Endothelial cell of umbilical vein (primary cell): ENCODE measurements around the gene PRKAR1B. TPM values are rescaled to one million over a fixed set of nuclear protein-coding genes. Genes with fewer than 3 reads are reported as not detected.

Experiments
- BruUV-seq: library from RNA; stranded (reverse); fragments of 400-500 nt; replicated peaks from 2 replicates; lab custom pipeline; 2021; lab: Mats Ljungman, UMichigan
- CTCF ChIA-PET: fragments of 300-600, 350-600 bp; sonication (Branson Sonifier 250); formaldehyde crosslinking; loops from one replicate; lab custom pipeline; 2021; ENCODE audit warnings: antibody characterized with exemption, inconsistent platforms; lab: Charles Lee
- POLR2A ChIA-PET: fragments of 300-600, 350-600 bp; sonication (Branson Sonifier 250); formaldehyde crosslinking; loops from one replicate; lab custom pipeline; 2021; ENCODE audit warnings: antibody characterized with exemption, inconsistent platforms; lab: Charles Lee
- DNase-seq: peaks from one replicate; pipeline ENCODE4 v3.0.0-alpha.2; 2011; ENCODE audit warnings: low read depth, low spot score
- FAIRE-seq: peaks from 2 replicates; lab custom pipeline; 2011; peaks lifted over from hg19 to GRCh38; lab: Jason Lieb, UNC
- H2AFZ ChIP-seq: 2 replicates; pipeline ENCODE4 v1.6.0; 2012; ENCODE audit warnings: low read depth, low read length, control low read depth, inconsistent platforms
- H3K27ac ChIP-seq: 2 replicates; pipeline ENCODE4 v1.5.1; 2011; ENCODE audit warnings: low read depth, mild to moderate bottlenecking, control low read depth, low read length, moderate library complexity; ENCODE audit not compliant: insufficient read depth
- H3K27me3 ChIP-seq, 2 experiments: 2 replicates each; pipeline versions ENCODE4 v1.6.0 to v1.6.1; 2011; ENCODE audit warnings: low read length in 2 of 2, mixed read lengths in 1 of 2; ENCODE audit not compliant: control insufficient read depth in 2 of 2, insufficient read depth in 2 of 2
- H3K36me3 ChIP-seq, 2 experiments: 2 replicates in 1 of 2; 3 replicates in 1 of 2; pipeline ENCODE4 v1.5.1; 2011; ENCODE audit warnings: low read length in 2 of 2, mild to moderate bottlenecking in 1 of 2, moderate library complexity in 1 of 2; ENCODE audit not compliant: control insufficient read depth in 2 of 2, insufficient read depth in 2 of 2; ENCODE audit errors: extremely low read depth in 1 of 2
- H3K4me1 ChIP-seq: 3 replicates; pipeline ENCODE4 v1.5.1; 2011; ENCODE audit warnings: mild to moderate bottlenecking, low read length; ENCODE audit not compliant: control insufficient read depth, insufficient read depth; ENCODE audit errors: extremely low read depth
- H3K4me2 ChIP-seq: 2 replicates; pipeline ENCODE4 v1.6.1; 2011; ENCODE audit warnings: low read length, control low read depth, mixed read lengths; ENCODE audit not compliant: insufficient read depth
- H3K4me3 ChIP-seq, 3 experiments: fragments of 200-600 bp in 1 of 3; sonication (generic), shearing (Covaris generic) in 1 of 3; replicated peaks in 1 of 3; 2 replicates each; pipeline ENCODE4 v1.5.1; 2011 to 2016; ENCODE audit warnings: control low read depth in 3 of 3, low read length in 3 of 3, mild to moderate bottlenecking in 2 of 3, inconsistent platforms in 1 of 3, low read depth in 1 of 3, moderate library complexity in 1 of 3; ENCODE audit not compliant: insufficient read depth in 1 of 3
- H3K79me2 ChIP-seq: 2 replicates; pipeline ENCODE4 v1.6.0; 2012; ENCODE audit warnings: low read length, inconsistent platforms; ENCODE audit not compliant: control insufficient read depth, insufficient read depth
- H3K9ac ChIP-seq: replicated peaks from 2 replicates; pipeline ENCODE3; 2011; ENCODE audit warnings: low read length, control low read depth; ENCODE audit not compliant: insufficient read depth; ENCODE audit errors: extremely low read depth
- H3K9me1 ChIP-seq: replicated peaks from 3 replicates; pipeline ENCODE4 v1.6.0; 2011; ENCODE audit warnings: mild to moderate bottlenecking, low read length; ENCODE audit not compliant: control insufficient read depth, insufficient read depth; ENCODE audit errors: extremely low read depth
- H3K9me3 ChIP-seq: replicated peaks from 2 replicates; pipeline ENCODE4 v1.5.1; 2012; ENCODE audit warnings: low read length, inconsistent platforms; ENCODE audit not compliant: control insufficient read depth, insufficient read depth
- H4K20me1 ChIP-seq: replicated peaks from 2 replicates; pipeline ENCODE3; 2011; ENCODE audit warnings: mild to moderate bottlenecking, low read length; ENCODE audit not compliant: control insufficient read depth, insufficient read depth; ENCODE audit errors: extremely low read depth
- EZH2 ChIP-seq: IDR thresholded peaks from 2 replicates; pipeline ENCODE4 v1.6.1; 2012; ENCODE audit warnings: borderline replicate concordance, low read depth, mild to moderate bottlenecking, moderate library complexity, low read length, inconsistent platforms; ENCODE audit not compliant: severe bottlenecking
- FOS ChIP-seq: IDR thresholded peaks from 2 replicates; pipeline ENCODE4 v1.6.1; 2011; ENCODE audit warnings: mild to moderate bottlenecking, low read length, moderate library complexity, borderline replicate concordance; ENCODE audit not compliant: insufficient read depth
- JUN ChIP-seq: IDR thresholded peaks from 2 replicates; pipeline ENCODE4 v1.6.1; 2011; ENCODE audit warnings: borderline replicate concordance, low read depth; ENCODE audit not compliant: insufficient read length, insufficient read depth
- POLR2A ChIP-seq: IDR thresholded peaks from 2 replicates; pipeline ENCODE4 v1.6.1; 2012; ENCODE audit warnings: low read depth, mild to moderate bottlenecking, control low read depth, low read length
- POLR2AphosphoS5 ChIP-seq: IDR thresholded peaks from 2 replicates; pipeline ENCODE4 v1.6.1; 2012; ENCODE audit warnings: low read depth, mild to moderate bottlenecking, control low read depth, low read length, moderate library complexity; ENCODE audit not compliant: insufficient read depth
- dilution Hi-C: fragments of 300-500 bp; cut with MboI; formaldehyde crosslinking; loops from one replicate; pipeline ENCODE4 v1.15.0; 2019; ENCODE audit warnings: low sequenced_read_pairs; ENCODE audit not compliant: extremely low pct_ligation_motif_present
- intact Hi-C: fragments of 100-400 bp; cut with micrococcal nuclease; formaldehyde crosslinking; loops from one replicate; pipeline ENCODE4 v1.10.0; 2022
- polyA plus RNA-seq, 4 experiments: library from polyadenylated mRNA; depleted of rRNA in 3 of 4; stranded (reverse) in 3 of 4; unstranded in 1 of 4; fragments of >200 nt; gene quantifications; 2 replicates each; pipeline versions ENCODE4 v1.2.1 to v1.2.3, GENCODE V29; 2011 to 2012; ENCODE audit warnings: missing spikeins in 1 of 4
- total RNA-seq: library from RNA; stranded (reverse); gene quantifications from 2 replicates; pipeline ENCODE4 v1.2.3, GENCODE V29; 2021
- TF ChIP-seq, protein P1 (sequence below), 2 donors: IDR thresholded peaks; 1 replicate in 1 of 2; 2 replicates in 1 of 2; pipeline ENCODE4 v1.5.1; 2011; ENCODE audit warnings: low read length in 2 of 2, mild to moderate bottlenecking in 2 of 2, moderate library complexity in 2 of 2, control low read depth in 1 of 2, inconsistent platforms in 1 of 2, low read depth in 1 of 2; ENCODE audit not compliant: insufficient read depth in 1 of 2; ENCODE audit errors: extremely low read depth in 1 of 2

Gene PRKAR1B
- total and polyA plus RNA-seq, 2 donors (not counting 3 experiments of a cell fraction or from before 2014, with no cell fraction given): 15.4 to 29.2 TPM

DNA sequence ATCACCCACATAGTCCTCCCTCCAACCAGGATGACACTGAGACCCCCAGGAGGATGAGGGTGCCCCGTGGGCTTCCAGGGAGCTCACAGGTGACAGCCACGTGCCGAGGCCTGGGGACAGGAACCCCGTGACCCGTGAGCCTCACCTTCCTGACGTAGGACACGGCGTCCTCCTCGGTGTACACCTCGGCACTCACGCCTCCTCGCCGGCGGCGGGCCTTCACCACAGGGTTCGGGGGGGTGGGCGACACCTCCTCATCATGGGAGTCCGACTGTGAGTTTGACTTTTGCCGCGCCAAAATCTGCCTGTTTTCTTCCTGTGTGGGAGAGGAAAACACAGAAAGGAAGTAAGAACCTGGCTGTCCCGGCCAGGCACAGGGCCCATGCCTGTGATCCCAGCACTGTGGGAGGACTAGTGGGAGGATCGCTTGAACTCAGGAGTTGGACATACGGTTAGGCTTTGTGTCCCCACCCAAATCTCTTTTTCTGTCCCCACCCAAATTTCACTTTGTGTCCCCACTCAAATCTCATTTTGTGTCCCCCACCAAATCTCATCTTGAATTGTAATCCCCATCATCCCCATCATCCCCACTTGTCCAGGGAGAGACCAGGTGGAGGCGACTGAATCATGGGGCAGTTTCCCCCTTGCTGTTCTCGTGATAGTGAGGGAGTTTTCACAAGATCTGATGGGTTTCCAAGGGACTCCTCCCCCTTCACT, 46.5 kb downstream of the PRKAR1B start:
- no peak for TF ChIP-seq POLR2AphosphoS5
- no peak for TF ChIP-seq FOS
- TF ChIP-seq JUN: no peak
- no peak for TF ChIP-seq EZH2
- TF ChIP-seq, protein P1, sequence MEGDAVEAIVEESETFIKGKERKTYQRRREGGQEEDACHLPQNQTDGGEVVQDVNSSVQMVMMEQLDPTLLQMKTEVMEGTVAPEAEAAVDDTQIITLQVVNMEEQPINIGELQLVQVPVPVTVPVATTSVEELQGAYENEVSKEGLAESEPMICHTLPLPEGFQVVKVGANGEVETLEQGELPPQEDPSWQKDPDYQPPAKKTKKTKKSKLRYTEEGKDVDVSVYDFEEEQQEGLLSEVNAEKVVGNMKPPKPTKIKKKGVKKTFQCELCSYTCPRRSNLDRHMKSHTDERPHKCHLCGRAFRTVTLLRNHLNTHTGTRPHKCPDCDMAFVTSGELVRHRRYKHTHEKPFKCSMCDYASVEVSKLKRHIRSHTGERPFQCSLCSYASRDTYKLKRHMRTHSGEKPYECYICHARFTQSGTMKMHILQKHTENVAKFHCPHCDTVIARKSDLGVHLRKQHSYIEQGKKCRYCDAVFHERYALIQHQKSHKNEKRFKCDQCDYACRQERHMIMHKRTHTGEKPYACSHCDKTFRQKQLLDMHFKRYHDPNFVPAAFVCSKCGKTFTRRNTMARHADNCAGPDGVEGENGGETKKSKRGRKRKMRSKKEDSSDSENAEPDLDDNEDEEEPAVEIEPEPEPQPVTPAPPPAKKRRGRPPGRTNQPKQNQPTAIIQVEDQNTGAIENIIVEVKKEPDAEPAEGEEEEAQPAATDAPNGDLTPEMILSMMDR (IDR thresholded peaks at IDR 0.05; ENCODE audit: extremely low read depth in 1 of 2, insufficient read depth in 1 of 2, low read depth in 1 of 2, low read length in 2 of 2): no peak
- no peak for TF ChIP-seq POLR2A
- no TSS peak for BruUV-seq
- no peak overlapping the region for H3K9ac ChIP-seq
- H3K4me3 ChIP-seq: no peak overlapping the region
- H3K9me3 ChIP-seq: peaks cover 2% of the 10 kb centered on the region
- FAIRE-seq (no peak), DNase-seq (no peak)
- no peaks in the 10 kb centered on the region for H3K27me3 ChIP-seq
- no peak overlapping the region for H3K4me2 ChIP-seq
- no peaks in the 10 kb centered on the region for H3K9me1 ChIP-seq
- ChIA-PET CTCF (no interaction called here), POLR2A (no interaction called here)
- H3K36me3 ChIP-seq: peaks cover 0 to 15% of the 10 kb centered on the region in 2 experiments
- H3K79me2 ChIP-seq: no peaks in the 10 kb centered on the region
- no peak overlapping the region for H3K27ac ChIP-seq
- no peak overlapping the region for H2AFZ ChIP-seq
- no peaks in the 10 kb centered on the region for H4K20me1 ChIP-seq
- dilution Hi-C loops (no loop called here), intact Hi-C loops (no loop called here)
- no peaks in the 10 kb centered on the region for H3K4me1 ChIP-seq
